ENCODE data around the gene ZNF407. TPM values are rescaled to one million over a fixed set of nuclear protein-coding genes. Genes with fewer than 3 reads are reported as not detected.

The ZNF407 gene
- total and polyA plus RNA-seq, 2 experiments from 2014 or later: 2.1 to 10.4 TPM

DNA sequence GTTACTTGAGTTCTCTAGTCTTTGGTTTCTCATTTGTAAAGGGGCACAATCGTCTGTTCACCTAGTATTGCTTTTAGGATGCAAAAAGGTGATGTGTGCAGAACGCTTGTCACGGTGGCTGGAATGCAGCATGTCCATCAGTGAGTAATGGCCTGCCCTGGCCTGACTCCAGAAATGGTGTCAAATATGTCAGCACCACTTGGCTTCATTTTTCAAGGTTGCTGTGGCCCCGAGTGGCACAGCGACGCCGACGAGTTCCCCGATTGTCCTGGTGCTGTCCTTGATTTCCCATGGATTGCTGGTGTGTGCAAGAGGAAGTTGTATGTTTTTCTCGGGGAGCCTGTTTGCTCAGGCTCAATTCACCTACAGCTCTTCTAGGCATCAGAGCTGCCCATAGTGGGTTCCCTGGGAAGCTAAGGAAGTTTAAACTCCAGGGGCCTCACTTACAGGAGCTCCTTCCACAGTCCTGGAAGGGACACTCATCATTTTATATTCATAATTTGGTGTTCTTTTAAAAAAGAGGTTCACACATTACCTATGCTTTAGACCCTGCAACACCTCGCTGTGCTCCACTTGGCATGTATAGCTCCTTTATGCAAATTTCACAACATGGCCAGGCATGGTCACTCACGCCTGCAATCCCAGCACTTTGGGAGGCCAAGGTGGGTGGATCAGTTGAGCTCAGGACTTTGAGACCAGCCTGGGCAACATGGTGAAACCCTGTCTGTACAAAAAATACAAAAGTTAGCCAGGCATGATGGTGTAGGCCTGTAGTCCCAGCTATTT, 25.6 kb upstream of the ZNF407 start (continued):
- TF ChIP-seq ZNF462 (CRISPR knock-in tag; IDR thresholded peaks at IDR 0.05): no peak

DNA sequence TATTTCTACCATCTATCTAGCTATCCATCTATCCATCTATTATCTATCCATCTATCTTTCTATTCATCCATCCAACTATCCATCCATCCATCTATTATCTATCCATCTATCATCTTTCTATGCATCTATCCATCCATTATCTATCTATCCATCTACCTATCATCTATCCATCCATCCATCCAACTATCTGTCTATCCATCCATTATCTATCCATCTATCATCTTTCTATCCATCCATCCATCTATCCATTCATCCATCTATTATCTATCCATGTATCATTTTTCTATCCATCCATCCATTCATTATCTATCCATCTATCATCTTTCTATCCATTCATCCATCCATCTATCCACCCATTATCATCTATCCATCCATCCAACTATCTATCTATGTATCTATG, 24.6 kb upstream of the ZNF407 start:
- no peak overlapping the region for H2AFZ ChIP-seq
- H3K36me3 ChIP-seq (ENCODE audit: insufficient read depth): no peaks in the 10 kb centered on the region
- no peak overlapping the region for H3K4me2 ChIP-seq
- Mint-ChIP-seq H3K36me3 (ENCODE audit: low read depth) (no peaks in the 10 kb centered on the region), H3K4me1 (peaks cover 3% of the 10 kb centered on the region; the same call in 1 of the 3 replicates), H3K4me3 (no peak overlapping the region), H3K27me3 (ENCODE audit: insufficient read depth, low read depth, poor library complexity) (peaks cover 6% of the 10 kb centered on the region), H3K9me3 (peaks cover 11% of the 10 kb centered on the region), H3K27ac (no peak overlapping the region)
- no peak overlapping the region for H3K27ac ChIP-seq (ENCODE audit: low read depth)
- ATAC-seq: no peak
- no peaks in the 10 kb centered on the region for H3F3A ChIP-seq (replicated peaks; ENCODE audit: low read depth)
- H4K20me1 ChIP-seq (replicated peaks; ENCODE audit: insufficient read depth): no peaks in the 10 kb centered on the region
- H3K9me2 ChIP-seq (ENCODE audit: insufficient read depth): no peaks in the 10 kb centered on the region; the same call in 1 of the 2 replicates
- no peaks in the 10 kb centered on the region for H3K27me3 ChIP-seq (ENCODE audit: insufficient read depth)
- DNase-seq (ENCODE audit: low spot score): no peak
- no peaks in the 10 kb centered on the region for H3K4me1 ChIP-seq (ENCODE audit: insufficient read depth)
- no peak overlapping the region for H3K4me3 ChIP-seq
- H3K79me2 ChIP-seq (replicated peaks; ENCODE audit: insufficient read depth): no peaks in the 10 kb centered on the region
- TF ChIP-seq POLR2AphosphoS5 (IDR thresholded peaks at IDR 0.05; ENCODE audit: low read depth) (no peak), ZNF114 (CRISPR knock-in tag; IDR thresholded peaks at IDR 0.05) (no peak), NANOG (IDR thresholded peaks at IDR 0.05; ENCODE audit: borderline replicate concordance) (no peak), ZNF462 (CRISPR knock-in tag; IDR thresholded peaks at IDR 0.05) (no peak), STAT1 (IDR thresholded peaks at IDR 0.05; ENCODE audit: unreplicated experiment) (no peak), EZH2 (IDR thresholded peaks at IDR 0.05; ENCODE audit: low read depth, unreplicated experiment) (no peak), CREB1 (CRISPR knock-in tag; IDR thresholded peaks at IDR 0.05; ENCODE audit: low read depth) (no peak), ZNF331 (CRISPR knock-in tag; IDR thresholded peaks at IDR 0.05; ENCODE audit: low read depth) (no peak)
